Measurements from ENCODE around the gene ASB13.

DNA sequence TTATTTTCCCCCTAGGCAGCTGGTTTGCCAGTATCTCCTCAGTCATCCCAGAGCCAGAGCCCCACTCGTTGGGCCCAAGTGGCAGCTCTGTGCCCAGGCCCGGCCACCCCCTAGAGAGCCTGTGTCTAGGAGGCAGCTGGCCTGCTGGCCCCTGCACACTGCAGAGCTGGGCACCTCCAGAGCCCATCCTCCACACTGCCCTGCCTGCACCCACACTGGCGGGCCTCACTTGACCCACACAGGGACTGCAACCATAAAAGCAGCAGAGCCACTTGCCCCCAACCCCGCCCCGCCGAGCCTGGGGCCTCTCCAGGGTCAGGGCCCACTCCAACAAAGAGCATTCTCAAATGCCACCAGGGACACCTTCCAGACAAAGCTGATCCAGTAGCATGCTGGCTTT, 5.4 kb downstream of the ASB13 start:
- TF ChIP-seq, protein P1, sequence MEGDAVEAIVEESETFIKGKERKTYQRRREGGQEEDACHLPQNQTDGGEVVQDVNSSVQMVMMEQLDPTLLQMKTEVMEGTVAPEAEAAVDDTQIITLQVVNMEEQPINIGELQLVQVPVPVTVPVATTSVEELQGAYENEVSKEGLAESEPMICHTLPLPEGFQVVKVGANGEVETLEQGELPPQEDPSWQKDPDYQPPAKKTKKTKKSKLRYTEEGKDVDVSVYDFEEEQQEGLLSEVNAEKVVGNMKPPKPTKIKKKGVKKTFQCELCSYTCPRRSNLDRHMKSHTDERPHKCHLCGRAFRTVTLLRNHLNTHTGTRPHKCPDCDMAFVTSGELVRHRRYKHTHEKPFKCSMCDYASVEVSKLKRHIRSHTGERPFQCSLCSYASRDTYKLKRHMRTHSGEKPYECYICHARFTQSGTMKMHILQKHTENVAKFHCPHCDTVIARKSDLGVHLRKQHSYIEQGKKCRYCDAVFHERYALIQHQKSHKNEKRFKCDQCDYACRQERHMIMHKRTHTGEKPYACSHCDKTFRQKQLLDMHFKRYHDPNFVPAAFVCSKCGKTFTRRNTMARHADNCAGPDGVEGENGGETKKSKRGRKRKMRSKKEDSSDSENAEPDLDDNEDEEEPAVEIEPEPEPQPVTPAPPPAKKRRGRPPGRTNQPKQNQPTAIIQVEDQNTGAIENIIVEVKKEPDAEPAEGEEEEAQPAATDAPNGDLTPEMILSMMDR (IDR thresholded peaks at IDR 0.05; ENCODE audit: poor library complexity, severe bottlenecking), result no peak
- TF ChIP-seq POLR2AphosphoS5 (IDR thresholded peaks at IDR 0.05), result no peak
